ENCODE data around the gene ULK4.

DNA sequence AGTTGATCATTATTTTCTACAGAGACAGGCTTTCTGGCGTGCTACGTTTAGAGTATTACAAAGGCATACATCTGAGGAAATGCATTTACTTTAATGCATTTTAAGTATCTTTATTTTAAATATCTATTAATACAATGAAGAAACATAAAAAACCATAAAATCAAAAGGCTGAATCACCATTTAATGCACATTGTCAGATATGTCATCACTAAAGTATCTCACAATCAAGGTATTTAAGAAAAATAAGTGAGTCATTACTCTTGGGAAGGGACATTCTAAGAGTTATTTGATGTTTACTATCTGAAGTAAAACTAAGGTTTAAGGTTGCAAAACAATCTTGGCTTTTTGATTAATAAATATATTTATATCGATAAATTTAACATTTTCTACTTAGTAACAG, 660.4 kb downstream of the ULK4 start:
- TF ChIP-seq, protein P1, sequence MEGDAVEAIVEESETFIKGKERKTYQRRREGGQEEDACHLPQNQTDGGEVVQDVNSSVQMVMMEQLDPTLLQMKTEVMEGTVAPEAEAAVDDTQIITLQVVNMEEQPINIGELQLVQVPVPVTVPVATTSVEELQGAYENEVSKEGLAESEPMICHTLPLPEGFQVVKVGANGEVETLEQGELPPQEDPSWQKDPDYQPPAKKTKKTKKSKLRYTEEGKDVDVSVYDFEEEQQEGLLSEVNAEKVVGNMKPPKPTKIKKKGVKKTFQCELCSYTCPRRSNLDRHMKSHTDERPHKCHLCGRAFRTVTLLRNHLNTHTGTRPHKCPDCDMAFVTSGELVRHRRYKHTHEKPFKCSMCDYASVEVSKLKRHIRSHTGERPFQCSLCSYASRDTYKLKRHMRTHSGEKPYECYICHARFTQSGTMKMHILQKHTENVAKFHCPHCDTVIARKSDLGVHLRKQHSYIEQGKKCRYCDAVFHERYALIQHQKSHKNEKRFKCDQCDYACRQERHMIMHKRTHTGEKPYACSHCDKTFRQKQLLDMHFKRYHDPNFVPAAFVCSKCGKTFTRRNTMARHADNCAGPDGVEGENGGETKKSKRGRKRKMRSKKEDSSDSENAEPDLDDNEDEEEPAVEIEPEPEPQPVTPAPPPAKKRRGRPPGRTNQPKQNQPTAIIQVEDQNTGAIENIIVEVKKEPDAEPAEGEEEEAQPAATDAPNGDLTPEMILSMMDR (IDR thresholded peaks at IDR 0.05; ENCODE audit: low read depth, low read length), result no peak
- no peak for TF ChIP-seq EZH2phosphoT487 (IDR thresholded peaks at IDR 0.05; ENCODE audit: low read depth)

Data from OCI-LY3 (cell line).